Activated CD4-positive, alpha-beta memory T cell treated with anti-CD3 and anti-CD28 coated beads for 36 hours (primary cell): Measurements from ENCODE around the gene CUL3. TPM values are rescaled to one million over a fixed set of nuclear protein-coding genes. Genes with fewer than 3 reads are reported as not detected.
"Not testable (repeated sequence)": the region's sequence is repeated elsewhere in the genome, so short reads cannot be mapped to it uniquely, and the experiment has no call there.

ENCODE experiments used
- CTCF ChIA-PET: fragments of 350-600 bp; sonication (Branson Sonifier 250); formaldehyde crosslinking; loops from one replicate; lab custom pipeline; 2021; ENCODE audit warnings: antibody characterized with exemption, inconsistent platforms; lab: Charles Lee
- POLR2A ChIA-PET: fragments of 350-600 bp; sonication (Branson Sonifier 250); formaldehyde crosslinking; loops from one replicate; lab custom pipeline; 2021; ENCODE audit warnings: antibody characterized with exemption; lab: Charles Lee
- DNase-seq: peaks from one replicate; pipeline ENCODE4 v3.0.0-alpha.2; 2020
- H3K27ac Mint-ChIP-seq: one replicate; pipeline ENCODE4 v1.8.0; 2021; ENCODE audit warnings: mixed read lengths
- H3K27me3 Mint-ChIP-seq: one replicate; pipeline ENCODE4 v1.8.0; 2021; ENCODE audit warnings: mixed read lengths
- H3K36me3 Mint-ChIP-seq: one replicate; pipeline ENCODE4 v1.8.0; 2021; ENCODE audit warnings: mixed read lengths
- H3K4me1 Mint-ChIP-seq: one replicate; pipeline ENCODE4 v1.8.0; 2021; ENCODE audit warnings: low read depth, mixed read lengths
- H3K4me3 Mint-ChIP-seq: one replicate; pipeline ENCODE4 v1.8.0; 2021; ENCODE audit warnings: mild to moderate bottlenecking, mixed read lengths
- H3K9me3 Mint-ChIP-seq: one replicate; pipeline ENCODE4 v1.8.0; 2021; ENCODE audit warnings: mixed read lengths
- intact Hi-C: fragments of 100-400 bp; cut with micrococcal nuclease; formaldehyde crosslinking; loops from one replicate; pipeline ENCODE4 v1.15.1; 2023
- total RNA-seq, 2 experiments: library from RNA; stranded (reverse); gene quantifications; one replicate each; pipeline ENCODE4 v1.2.3, GENCODE V29; 2021

The CUL3 gene
- total RNA-seq: 10 to 100 TPM; 75.8 to 79.5 TPM

- intact Hi-C loops: loop anchor here (1.0 to 10.0 kb wide), 9 partner anchors 15 to 628 kb away; partner anchors contain the start of genes DOCK10 and MRPL44
- H3K9me3 Mint-ChIP-seq: no peaks in the 10 kb centered on the region
- peak within 1 kb of the TSS; percentile 97 for H3K4me3 Mint-ChIP-seq
- peak within 1 kb of the TSS; percentile 92 for H3K27ac Mint-ChIP-seq
- H3K27me3 Mint-ChIP-seq: no peaks in the 10 kb centered on the region
- peaks cover 31% of the 10 kb centered on the region for H3K4me1 Mint-ChIP-seq
- ChIA-PET CTCF (interaction anchor here (0.6 to 1.6 kb wide), 5 partner anchors 15 to 270 kb away, joined by 3 to 5 read pairs (median 4); no protein-coding TSS in a partner anchor), POLR2A (interaction anchor here (0.8 to 2.8 kb wide), 6 partner anchors 10 to 61 kb away, joined by 3 to 25 read pairs (median 3); no protein-coding TSS in a partner anchor)
- H3K36me3 Mint-ChIP-seq: peaks cover 17% of the 10 kb centered on the region
- peak; percentile 100 for DNase-seq
Observed at GRCh38 chr2:224585211-224586088, at the start of gene CUL3. TSS of gene CUL3 (minus strand) at chr2:224585363. CDS start at chr2:224585009, 354 bp downstream.

GRCh38 chr2:224630659-224631550, 45.7 kb upstream of the CUL3 start:
- Mint-ChIP-seq H3K4me3 (no peak overlapping the region), H3K27me3 (no peaks in the 10 kb centered on the region), H3K27ac (no peak overlapping the region), H3K36me3 (no peaks in the 10 kb centered on the region), H3K9me3 (no peaks in the 10 kb centered on the region), H3K4me1 (no peaks in the 10 kb centered on the region)
- POLR2A ChIA-PET: no interaction called here
- DNase-seq: no peak
- CTCF ChIA-PET: interaction anchor here (0.6 kb wide), 1 partner anchor 20 kb away, joined by 3 read pairs; no protein-coding TSS in a partner anchor
- intact Hi-C loops: no loop called here

GRCh38 chr2:224628416-224628815, 43.3 kb upstream of the CUL3 start:
- POLR2A ChIA-PET: no interaction called here

GRCh38 chr2:224626735-224627134, 41.6 kb upstream of the CUL3 start:
- H3K27me3 Mint-ChIP-seq: no peaks in the 10 kb centered on the region
- no peaks in the 10 kb centered on the region for H3K36me3 Mint-ChIP-seq
- ChIA-PET CTCF (no interaction called here), POLR2A (no interaction called here)
- H3K4me3 Mint-ChIP-seq: no peak overlapping the region
- H3K27ac Mint-ChIP-seq: no peak overlapping the region
- peaks cover 7% of the 10 kb centered on the region for H3K9me3 Mint-ChIP-seq
- no peaks in the 10 kb centered on the region for H3K4me1 Mint-ChIP-seq
- DNase-seq: no peak
- intact Hi-C loops: no loop called here

More at GRCh38 chr2:224628416-224628815, 43.3 kb upstream of the CUL3 start:
- Mint-ChIP-seq H3K27ac (no peak overlapping the region), H3K9me3 (no peaks in the 10 kb centered on the region), H3K27me3 (no peaks in the 10 kb centered on the region), H3K4me3 (no peak overlapping the region), H3K36me3 (no peaks in the 10 kb centered on the region), H3K4me1 (no peaks in the 10 kb centered on the region)
- intact Hi-C loops: no loop called here
- CTCF ChIA-PET: no interaction called here
- DNase-seq: no peak

GRCh38 chr2:224613543-224614286, 28.6 kb upstream of the CUL3 start:
- Mint-ChIP-seq H3K27me3 (peaks cover 3% of the 10 kb centered on the region), H3K9me3 (no peaks in the 10 kb centered on the region), H3K27ac (no peak overlapping the region), H3K36me3 (no peaks in the 10 kb centered on the region), H3K4me3 (no peak overlapping the region), H3K4me1 (no peaks in the 10 kb centered on the region)
- intact Hi-C loops: no loop called here
- ChIA-PET POLR2A (no interaction called here), CTCF (no interaction called here)
- DNase-seq: no peak

GRCh38 chr2:224612578-224612977, 27.4 kb upstream of the CUL3 start:
- H3K4me3 Mint-ChIP-seq: no peak overlapping the region
- DNase-seq: no peak
- no peaks in the 10 kb centered on the region for H3K9me3 Mint-ChIP-seq
- no peak overlapping the region for H3K27ac Mint-ChIP-seq
- ChIA-PET POLR2A (no interaction called here), CTCF (interaction anchor here (1.1 kb wide), 1 partner anchor 58 kb away, joined by 3 read pairs; no protein-coding TSS in a partner anchor)
- peaks cover 3% of the 10 kb centered on the region for H3K27me3 Mint-ChIP-seq
- no peaks in the 10 kb centered on the region for H3K36me3 Mint-ChIP-seq
- H3K4me1 Mint-ChIP-seq: no peaks in the 10 kb centered on the region
- intact Hi-C loops: no loop called here

GRCh38 chr2:224611938-224612337, 26.8 kb upstream of the CUL3 start:
- H3K4me1 Mint-ChIP-seq: no peaks in the 10 kb centered on the region
- intact Hi-C loops: no loop called here
- no peak for DNase-seq
- no peaks in the 10 kb centered on the region for H3K36me3 Mint-ChIP-seq
- ChIA-PET POLR2A (no interaction called here), CTCF (interaction anchor here (1.1 kb wide), 1 partner anchor 58 kb away, joined by 3 read pairs; no protein-coding TSS in a partner anchor)
- no peak overlapping the region for H3K27ac Mint-ChIP-seq
- no peak overlapping the region for H3K4me3 Mint-ChIP-seq
- H3K27me3 Mint-ChIP-seq: peaks cover 3% of the 10 kb centered on the region
- H3K9me3 Mint-ChIP-seq: no peaks in the 10 kb centered on the region

- peaks cover 3% of the 10 kb centered on the region for H3K27me3 Mint-ChIP-seq
- H3K27ac Mint-ChIP-seq: no peak overlapping the region
- no peak overlapping the region for H3K4me3 Mint-ChIP-seq
Observed at GRCh38 chr2:224608104-224608503, 22.9 kb upstream of the CUL3 start.

GRCh38 chr2:224603746-224604500, 18.8 kb upstream of the CUL3 start:
- CTCF ChIA-PET: interaction anchor here (0.6 kb wide), 1 partner anchor 1882 kb away, joined by 3 read pairs; no protein-coding TSS in a partner anchor
- peak; percentile 27 for DNase-seq
- peaks cover 15% of the 10 kb centered on the region for H3K4me1 Mint-ChIP-seq
- POLR2A ChIA-PET: interaction anchor here (0.6 kb wide), 1 partner anchor 18 kb away, joined by 3 read pairs; the partner anchor contains the start of gene CUL3
- H3K36me3 Mint-ChIP-seq, H3K9me3 Mint-ChIP-seq, H3K4me3 Mint-ChIP-seq, H3K27me3 Mint-ChIP-seq, H3K27ac Mint-ChIP-seq: not testable (repeated sequence)
- intact Hi-C loops: loop anchor here (2.0 to 5.0 kb wide), 2 partner anchors 33 to 43 kb away; no protein-coding TSS in a partner anchor

More at GRCh38 chr2:224608104-224608503, 22.9 kb upstream of the CUL3 start:
- no peaks in the 10 kb centered on the region for H3K9me3 Mint-ChIP-seq
- intact Hi-C loops: no loop called here
- POLR2A ChIA-PET: no interaction called here
- peaks cover 1% of the 10 kb centered on the region for H3K36me3 Mint-ChIP-seq
- H3K4me1 Mint-ChIP-seq: peaks cover under 1% of the 10 kb centered on the region
- no peak for DNase-seq
- CTCF ChIA-PET: no interaction called here

- not testable (repeated sequence) for H3K27ac Mint-ChIP-seq, H3K36me3 Mint-ChIP-seq, H3K9me3 Mint-ChIP-seq, DNase-seq
- Mint-ChIP-seq H3K4me1 (peaks cover 15% of the 10 kb centered on the region), H3K4me3 (peak overlapping the region; percentile 59), H3K27me3 (peaks cover 11% of the 10 kb centered on the region)
- ChIA-PET CTCF (interaction anchor here (0.6 kb wide), 1 partner anchor 1883 kb away, joined by 3 read pairs; no protein-coding TSS in a partner anchor), POLR2A (interaction anchor here (0.6 to 1.5 kb wide), 2 partner anchors 17 to 81 kb away, joined by 3 to 4 read pairs; partner anchors contain the start of gene CUL3)
- intact Hi-C loops: loop anchor here (1.0 to 5.0 kb wide), 3 partner anchors 18 to 42 kb away; partner anchors contain the start of gene CUL3
Observed at GRCh38 chr2:224602778-224603375, 17.7 kb upstream of the CUL3 start.
